T-helper 1 cell treated with Interleukin-12 subunit alpha and Interleukin-12 subunit beta and Interleukin-4 antibody, amounts not matched to agents 30 ng/mL and 1 ng/mL, for 36 hours (primary cell): ENCODE measurements around the gene NAT16. TPM values are rescaled to one million over a fixed set of nuclear protein-coding genes. Genes with fewer than 3 reads are reported as not detected.
"Not testable (repeated sequence)": the region's sequence is repeated elsewhere in the genome, so short reads cannot be mapped to it uniquely, and the experiment has no call there.

Source experiments
- intact Hi-C: fragments of 100-400 bp; cut with micrococcal nuclease; formaldehyde crosslinking; loops from one replicate; pipeline ENCODE4 v1.15.1; 2024
- total RNA-seq: library from RNA; stranded (reverse); gene quantifications from 2 replicates; pipeline ENCODE4 v1.2.3, GENCODE V29; 2022

Gene NAT16
- total RNA-seq, 1 donor from 2014 or later, result not detected

DNA sequence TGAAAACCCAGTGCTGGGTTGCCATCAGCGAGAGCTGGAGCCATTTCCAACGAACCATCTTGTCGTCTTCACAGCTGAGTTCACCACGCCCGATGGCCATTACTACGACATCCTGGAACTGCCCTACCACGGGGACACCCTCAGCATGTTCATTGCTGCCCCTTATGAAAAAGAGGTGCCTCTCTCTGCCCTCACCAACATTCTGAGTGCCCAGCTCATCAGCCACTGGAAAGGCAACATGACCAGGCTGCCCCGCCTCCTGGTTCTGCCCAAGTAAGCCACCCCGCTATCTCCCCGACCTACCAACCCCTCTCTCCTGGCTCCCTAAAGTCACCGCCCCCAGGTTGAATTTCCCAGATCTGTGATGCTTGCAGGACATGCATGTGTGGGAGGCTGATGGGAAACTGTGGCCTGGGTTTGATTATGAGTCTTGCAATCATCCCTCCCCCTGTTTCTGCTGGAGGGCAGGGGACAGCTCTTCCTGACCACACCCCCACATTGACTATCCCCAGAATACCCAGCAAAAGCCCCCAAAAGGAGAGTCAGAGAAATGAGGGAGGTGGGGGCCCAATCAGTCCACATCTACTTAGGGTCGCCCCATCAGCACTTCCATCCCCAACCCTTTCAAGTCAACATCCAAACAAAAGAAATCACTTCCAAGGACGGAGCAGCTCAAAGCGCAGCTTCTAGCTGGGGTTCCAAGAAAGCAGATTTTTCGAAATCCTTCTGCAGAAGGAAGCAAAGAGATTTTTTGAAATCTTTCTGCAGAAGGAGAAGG is 46.3 kb downstream of the NAT16 start:
- intact Hi-C loops, result no loop called here

DNA sequence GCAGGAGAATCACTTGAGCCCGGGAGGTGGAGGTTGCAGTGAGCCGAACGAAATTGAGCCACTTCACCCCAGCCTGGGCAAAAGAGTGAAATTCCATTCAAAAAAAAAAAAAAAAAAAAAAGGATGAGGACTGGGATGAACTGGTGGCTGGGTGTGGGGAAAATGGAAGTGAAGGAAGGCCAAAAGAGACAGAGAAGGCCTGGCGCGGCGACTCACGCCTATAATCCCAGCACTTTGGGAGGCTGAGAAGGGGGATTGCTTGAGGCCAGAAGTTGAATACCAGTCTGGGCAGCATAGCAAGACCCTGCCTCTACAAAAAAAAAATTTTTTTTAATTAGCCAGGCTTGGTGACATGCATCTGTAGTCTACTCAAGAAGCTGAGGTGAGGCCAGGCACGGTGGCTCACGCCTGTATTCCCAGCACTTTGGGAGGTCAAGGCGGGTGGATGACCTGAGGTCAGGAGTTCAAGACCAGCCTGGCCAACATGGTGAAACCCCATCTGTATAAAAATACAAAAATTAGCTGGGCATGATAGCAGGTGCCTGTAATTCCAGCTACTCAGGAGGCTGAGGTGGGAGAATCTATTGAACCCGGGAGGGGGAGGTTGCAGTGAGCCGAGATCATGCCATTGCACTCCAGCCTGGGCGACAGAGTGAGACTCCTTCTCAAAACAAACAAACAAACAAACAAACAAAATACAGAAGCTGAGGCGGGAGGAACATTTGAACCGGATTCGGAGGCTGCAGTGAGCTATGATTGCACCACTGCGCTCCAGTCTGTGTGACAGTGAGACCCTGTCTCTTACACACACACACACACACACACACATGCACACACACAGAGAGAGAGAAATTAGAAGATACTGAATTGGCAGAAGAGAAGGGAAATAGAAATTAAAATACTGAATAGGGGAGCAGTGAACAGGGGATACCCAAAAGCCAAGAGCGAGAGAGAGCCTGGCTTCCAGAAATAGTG is 47.2 kb downstream of the NAT16 start:
- intact Hi-C loops, result not testable (repeated sequence)

DNA sequence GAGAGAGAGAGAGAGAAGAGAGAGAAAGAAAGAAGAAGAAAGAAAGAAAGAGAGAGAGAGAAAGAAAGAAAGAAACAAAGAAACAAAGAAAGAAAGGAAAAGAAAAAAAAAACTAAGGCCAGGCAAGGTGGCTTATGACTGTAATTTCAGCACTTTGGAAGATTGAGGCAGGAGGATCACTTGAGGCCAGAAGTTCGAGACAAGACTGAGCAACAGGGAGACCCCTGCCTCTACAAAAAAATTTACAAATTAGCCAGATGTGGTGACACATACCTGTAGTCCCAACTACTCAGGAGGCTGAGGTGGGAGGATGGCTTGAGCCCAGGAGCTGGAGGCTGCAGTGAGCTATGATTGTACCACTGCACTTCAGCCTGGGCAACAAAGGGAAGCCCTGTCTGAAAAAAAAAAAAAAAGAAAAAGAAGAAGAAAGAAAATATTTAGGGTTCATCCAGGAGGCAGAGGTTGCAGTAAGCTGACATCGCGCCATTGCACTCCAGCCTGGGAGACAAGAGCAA is 50.4 kb downstream of the NAT16 start:
- intact Hi-C loops, result no loop called here

DNA sequence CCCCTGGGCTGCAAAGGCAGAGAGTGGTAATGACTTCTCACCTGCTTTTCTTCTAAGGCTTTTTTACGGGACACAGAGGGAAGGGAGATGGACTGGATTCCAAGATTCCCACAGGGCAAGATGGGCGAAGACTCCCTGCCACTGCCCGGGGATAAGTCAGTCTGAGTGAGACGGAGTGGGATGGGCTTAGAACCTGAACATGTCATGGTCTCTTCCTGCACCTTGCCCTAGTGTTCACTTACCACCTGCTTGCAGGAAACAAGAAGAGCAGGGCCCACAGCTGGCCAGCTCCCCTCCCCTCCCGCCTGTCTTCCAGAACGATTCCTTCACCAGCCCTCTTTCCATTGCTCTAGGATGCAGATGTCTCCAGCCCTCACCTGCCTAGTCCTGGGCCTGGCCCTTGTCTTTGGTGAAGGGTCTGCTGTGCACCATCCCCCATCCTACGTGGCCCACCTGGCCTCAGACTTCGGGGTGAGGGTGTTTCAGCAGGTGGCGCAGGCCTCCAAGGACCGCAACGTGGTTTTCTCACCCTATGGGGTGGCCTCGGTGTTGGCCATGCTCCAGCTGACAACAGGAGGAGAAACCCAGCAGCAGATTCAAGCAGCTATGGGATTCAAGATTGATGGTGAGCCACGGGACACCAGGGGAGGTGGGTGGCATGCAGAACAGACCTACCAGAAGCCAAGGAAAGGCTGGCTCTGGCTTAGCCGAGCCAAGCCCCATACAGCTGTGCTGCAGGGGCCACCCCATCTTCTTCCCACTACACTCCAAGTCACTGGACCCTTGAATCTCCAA is 51.9 kb downstream of the NAT16 start:
- intact Hi-C loops, result no loop called here

DNA sequence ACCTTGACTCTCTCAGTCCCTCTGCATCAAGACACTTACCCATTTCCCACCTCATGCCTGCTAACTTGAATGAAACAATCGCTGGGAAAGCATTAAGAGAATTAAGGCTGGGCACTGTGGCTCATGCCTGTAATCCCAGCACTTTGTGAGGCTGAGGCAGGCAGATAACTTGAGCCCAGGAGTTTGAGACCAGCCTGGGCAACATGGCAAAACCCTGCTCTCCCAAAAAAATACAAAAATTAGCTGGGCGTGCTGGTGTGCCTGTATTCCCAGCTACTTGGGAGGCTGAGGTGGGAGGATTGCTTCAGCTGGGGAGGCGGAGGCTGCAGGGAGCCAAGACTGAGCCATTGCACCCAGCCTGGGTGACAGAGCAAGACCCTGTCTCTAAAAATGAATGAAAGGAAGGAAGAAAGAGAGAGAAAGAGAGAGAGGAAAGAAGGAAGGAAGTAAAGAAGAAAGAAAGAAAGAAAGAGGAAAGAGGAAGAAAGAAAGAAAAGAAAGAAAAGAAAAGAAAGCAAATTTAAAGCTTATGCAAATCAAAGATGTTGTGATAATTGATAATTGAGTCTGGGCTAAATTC is 52.5 kb downstream of the NAT16 start:
- intact Hi-C loops, result no loop called here

DNA sequence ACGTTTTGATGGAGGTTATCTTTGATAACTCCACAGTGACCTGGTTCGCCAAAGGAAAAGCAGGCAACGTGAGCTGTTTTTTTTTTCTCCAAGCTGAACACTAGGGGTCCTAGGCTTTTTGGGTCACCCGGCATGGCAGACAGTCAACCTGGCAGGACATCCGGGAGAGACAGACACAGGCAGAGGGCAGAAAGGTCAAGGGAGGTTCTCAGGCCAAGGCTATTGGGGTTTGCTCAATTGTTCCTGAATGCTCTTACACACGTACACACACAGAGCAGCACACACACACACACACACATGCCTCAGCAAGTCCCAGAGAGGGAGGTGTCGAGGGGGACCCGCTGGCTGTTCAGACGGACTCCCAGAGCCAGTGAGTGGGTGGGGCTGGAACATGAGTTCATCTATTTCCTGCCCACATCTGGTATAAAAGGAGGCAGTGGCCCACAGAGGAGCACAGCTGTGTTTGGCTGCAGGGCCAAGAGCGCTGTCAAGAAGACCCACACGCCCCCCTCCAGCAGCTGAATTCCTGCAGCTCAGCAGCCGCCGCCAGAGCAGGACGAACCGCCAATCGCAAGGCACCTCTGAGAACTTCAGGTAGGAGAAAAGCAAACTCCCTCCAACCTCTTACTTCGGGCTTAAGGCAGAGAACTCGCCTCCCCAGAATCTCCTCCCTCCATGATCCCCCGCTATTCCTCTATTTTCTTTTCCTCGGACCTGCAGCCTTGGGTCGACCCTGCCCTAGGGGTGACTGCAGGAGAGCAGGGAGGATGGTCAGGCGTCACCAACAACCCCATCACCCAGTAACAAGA is 53.2 kb downstream of the NAT16 start, which contains the start of gene SERPINE1:
Gene SERPINE1, plus strand, starts transcription at position 454 of the 809 bp plus-strand sequence. CDS start 1,290 bp downstream, outside the sequence.
- intact Hi-C loops, result no loop called here

DNA sequence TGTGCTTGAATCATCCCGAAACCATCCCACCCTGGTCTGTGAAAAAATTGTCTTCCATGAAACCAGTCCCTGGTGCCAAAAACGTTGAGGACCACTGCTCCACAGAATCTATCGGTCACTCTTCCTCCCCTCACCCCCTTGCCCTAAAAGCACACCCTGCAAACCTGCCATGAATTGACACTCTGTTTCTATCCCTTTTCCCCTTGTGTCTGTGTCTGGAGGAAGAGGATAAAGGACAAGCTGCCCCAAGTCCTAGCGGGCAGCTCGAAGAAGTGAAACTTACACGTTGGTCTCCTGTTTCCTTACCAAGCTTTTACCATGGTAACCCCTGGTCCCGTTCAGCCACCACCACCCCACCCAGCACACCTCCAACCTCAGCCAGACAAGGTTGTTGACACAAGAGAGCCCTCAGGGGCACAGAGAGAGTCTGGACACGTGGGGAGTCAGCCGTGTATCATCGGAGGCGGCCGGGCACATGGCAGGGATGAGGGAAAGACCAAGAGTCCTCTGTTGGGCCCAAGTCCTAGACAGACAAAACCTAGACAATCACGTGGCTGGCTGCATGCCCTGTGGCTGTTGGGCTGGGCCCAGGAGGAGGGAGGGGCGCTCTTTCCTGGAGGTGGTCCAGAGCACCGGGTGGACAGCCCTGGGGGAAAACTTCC is 54.0 kb downstream of the NAT16 start:
- intact Hi-C loops, result no loop called here

DNA sequence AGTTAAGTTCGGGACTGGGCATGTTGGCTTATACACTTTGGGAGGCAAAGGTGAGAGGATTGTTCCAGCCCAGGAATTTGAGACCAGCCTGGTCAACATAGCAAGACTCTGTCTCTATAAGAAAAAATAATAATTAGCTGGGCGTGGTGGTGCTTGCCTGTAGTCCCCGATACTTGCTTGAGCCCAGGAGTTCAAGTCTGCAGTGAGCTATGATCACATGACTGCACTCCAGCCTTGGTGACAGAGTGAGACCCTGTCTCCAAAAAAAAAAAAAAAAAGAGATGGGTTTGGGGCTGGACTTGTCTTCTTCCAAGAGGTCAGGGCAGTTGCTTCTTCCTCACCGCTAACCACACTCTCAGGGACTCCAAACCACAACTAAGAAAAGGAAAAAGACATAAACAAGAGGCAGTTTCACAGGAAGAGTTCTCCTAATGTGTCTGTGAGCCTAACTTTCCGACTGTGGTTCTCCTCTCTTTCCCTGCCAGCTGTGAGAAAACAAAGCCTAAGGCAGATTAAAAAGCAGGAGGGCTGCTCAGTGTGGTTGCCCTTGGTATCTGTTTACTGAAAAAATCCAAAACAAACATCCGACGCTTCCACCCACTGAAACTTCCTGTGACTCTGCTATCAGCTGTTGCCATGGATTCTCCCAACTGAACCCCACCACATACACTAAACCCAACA is 55.6 kb downstream of the NAT16 start:
- intact Hi-C loops, result loop anchor here (1.0 kb wide), 1 partner anchor 39 kb away; the partner anchor contains the start of gene TRIM56

DNA sequence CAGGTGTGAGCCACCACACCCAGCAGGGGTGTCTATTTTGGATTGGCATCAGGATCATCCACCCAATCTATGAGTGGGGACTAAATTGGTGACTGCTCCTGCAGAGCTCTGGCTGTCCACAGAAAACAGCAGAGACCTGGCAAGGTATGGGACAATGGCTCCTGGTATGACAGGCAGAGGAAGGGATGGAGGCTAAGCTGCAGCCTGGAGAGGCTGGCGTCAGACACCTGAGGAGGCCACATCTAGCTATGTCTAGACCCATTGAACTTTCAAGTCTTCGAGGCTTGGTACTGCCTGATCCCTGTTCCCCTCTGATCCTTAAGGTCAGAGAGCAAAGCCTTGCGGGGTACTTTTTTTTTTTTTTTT is 56.4 kb downstream of the NAT16 start:
- intact Hi-C loops, result loop anchor here (1.0 kb wide), 1 partner anchor 38 kb away; the partner anchor contains the start of gene TRIM56

DNA sequence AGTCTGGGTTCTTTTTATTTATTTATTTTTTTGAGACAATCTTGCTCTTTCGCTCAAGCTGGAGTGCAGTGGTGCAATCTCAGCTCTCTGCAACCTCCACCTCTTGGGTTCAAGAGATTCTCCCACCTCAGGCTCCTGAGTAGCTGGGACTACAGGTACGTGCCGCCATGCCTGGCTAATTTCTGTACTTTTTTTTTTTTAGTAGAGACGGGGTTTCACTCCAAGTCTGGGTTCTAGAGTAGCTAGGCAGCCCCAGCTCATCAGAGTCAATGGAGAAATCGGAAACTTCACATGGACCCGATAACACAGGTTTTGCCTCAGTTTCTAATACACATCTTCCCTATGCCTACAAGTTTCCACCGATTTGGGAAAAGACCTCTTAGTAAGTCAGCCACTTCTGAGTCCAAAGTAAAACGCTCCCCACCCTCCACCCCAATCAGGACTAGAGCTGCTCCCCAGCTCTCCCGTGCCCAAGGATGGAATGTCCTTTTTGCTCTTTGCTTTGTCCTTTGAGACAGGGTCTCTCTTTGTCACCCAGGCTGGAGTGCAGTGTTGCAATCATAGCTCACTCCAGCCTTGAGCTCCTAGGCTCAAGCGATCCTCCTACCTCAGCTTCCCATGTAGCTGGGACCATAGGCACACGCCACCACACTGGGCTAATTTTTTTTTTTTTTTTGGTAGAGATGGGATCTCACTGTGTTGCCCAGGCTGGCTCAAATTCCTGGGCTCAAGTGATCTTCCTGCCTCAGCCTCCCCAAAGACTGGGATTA is 57.0 kb downstream of the NAT16 start:
- intact Hi-C loops, result no loop called here

DNA sequence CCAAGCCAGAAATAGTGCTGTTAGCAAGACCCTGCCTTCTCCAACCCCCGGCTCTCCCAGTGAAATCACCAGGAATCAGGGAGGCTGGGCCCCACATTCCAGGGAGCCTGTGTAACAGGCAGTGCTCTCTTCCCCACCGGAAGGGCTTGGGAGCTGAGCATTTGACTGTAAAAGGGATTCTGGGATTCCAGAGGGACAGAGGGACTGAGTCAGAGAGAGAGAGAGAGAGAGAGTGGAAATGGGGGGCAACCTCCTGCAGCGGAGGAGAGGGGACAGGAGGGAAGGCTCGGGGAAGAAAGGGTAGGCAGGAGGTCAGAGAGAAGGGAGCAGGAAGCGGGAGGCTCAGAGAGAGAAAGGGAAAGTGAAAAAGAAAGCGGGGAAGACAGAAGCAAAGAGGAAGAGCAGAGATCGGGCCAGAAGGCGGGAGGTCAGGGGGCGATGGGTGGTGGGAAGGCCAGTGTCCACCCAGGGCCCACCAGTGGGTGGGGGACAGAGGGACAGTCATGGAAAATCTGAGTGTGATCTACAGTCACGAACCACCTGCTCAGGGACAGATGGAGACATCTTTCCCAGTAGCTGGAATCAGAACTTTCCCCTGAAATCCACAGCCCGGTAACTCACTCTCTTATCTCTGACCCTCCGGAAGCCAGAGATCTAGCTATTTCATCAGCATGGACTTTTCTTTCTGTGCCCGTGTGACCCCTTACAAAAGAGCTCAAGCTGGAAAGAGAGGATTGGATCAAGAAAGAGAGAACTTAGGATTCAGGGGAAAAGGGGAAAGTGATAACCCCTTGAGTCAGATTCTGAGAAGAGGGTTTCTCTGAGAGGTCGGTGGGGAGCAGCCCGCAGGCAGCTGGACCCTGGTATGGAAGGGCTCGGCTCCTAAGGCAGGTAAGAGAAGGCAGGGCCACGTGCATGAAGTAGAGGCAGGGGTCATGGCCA is 57.8 kb downstream of the NAT16 start:
- intact Hi-C loops, result no loop called here

DNA sequence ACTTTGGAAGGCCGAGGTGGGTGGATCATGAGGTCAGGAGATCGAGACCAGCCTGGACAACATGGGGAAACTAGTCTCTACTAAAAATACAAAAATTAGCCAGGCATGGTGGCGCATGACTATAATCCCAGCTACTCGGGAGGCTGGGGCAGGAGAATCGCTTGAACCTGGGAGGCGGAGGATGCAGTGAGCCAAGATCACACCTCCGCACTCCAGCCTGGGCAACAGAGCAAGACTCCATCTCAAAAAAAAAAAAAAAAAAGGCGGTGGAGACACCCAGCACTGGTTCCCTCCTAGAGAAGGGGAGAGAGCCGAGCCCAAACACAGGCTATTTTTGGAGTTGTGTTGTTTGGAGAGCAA is 58.5 kb downstream of the NAT16 start:
- intact Hi-C loops, result not testable (repeated sequence)

Other genes starting within 250 kb of the NAT16 start
- not detected in 2 replicates for gene MUC3A, start 230.8 kb downstream of the NAT16 start, total RNA-seq
- gene MUC12, start 210.7 kb downstream of the NAT16 start, total RNA-seq, result not detected in 2 replicates
- not detected in 2 replicates for gene MUC17, start 160.2 kb downstream of the NAT16 start, total RNA-seq
- gene TRIM56, start 94.8 kb downstream of the NAT16 start, total RNA-seq, result 63.4 and 73.7 TPM in 2 replicates
- 0.17 TPM in 1 of 2 replicates, not detected in the other for gene SERPINE1, start 53.2 kb downstream of the NAT16 start, total RNA-seq
- 41.1 and 42.3 TPM in 2 replicates for gene AP1S1, start 25.8 kb downstream of the NAT16 start, total RNA-seq
- gene VGF, start 14.7 kb downstream of the NAT16 start, total RNA-seq, result 0.20 and 0.37 TPM in 2 replicates
- not detected in 2 replicates for gene MOGAT3, start 20.7 kb upstream of the NAT16 start, total RNA-seq
- 83.6 and 84.0 TPM in 2 replicates for gene PLOD3, start 37.3 kb upstream of the NAT16 start, total RNA-seq
- 66.1 and 68.4 TPM in 2 replicates for gene ZNHIT1, start 37.9 kb upstream of the NAT16 start, total RNA-seq
- 22.0 and 23.0 TPM in 2 replicates for gene CLDN15, start 57.5 kb upstream of the NAT16 start, total RNA-seq
- gene FIS1, start 64.8 kb upstream of the NAT16 start, total RNA-seq, result 114 and 122 TPM in 2 replicates
- 6.0 and 7.1 TPM in 2 replicates for gene IFT22, start 141.5 kb upstream of the NAT16 start, total RNA-seq
- not detected in 2 replicates for gene COL26A1, start 182.6 kb upstream of the NAT16 start, total RNA-seq